GM23338 (cell line): ENCODE results near the gene CCNF. TPM values are rescaled to one million over a fixed set of nuclear protein-coding genes. Genes with fewer than 3 reads are reported as not detected.

Experiments
- ATAC-seq: fragments of 200-7000 bp; cut with Tn5 transposase; 3 replicates; pipeline ENCODE4 v1.9.1; 2020
- DNase-seq: peaks from one replicate; pipeline ENCODE4 v3.0.0-alpha.2; 2015; ENCODE audit warnings: low spot score
- H2AFZ ChIP-seq: fragments of 200-600 bp; sonication (generic); 2 replicates; pipeline ENCODE4 v1.8.0; 2016; ENCODE audit warnings: antibody characterized with exemption, mild to moderate bottlenecking, moderate library complexity
- H3F3A ChIP-seq: fragments of 200-600 bp; sonication (generic); replicated peaks from 2 replicates; pipeline ENCODE4 v1.8.0; 2017; ENCODE audit warnings: antibody characterized with exemption, mixed run types, low read depth
- H3K27ac ChIP-seq: fragments of 200-600 bp; sonication (generic); 2 replicates; pipeline ENCODE4 v1.6.1; 2016; ENCODE audit warnings: low read depth
- H3K27me3 ChIP-seq: fragments of 200-600 bp; sonication (generic); 2 replicates; pipeline ENCODE4 v1.8.0; 2016; ENCODE audit warnings: mild to moderate bottlenecking, mixed run types, moderate library complexity; ENCODE audit not compliant: insufficient read depth
- H3K36me3 ChIP-seq: fragments of 200-600 bp; sonication (generic); 2 replicates; pipeline ENCODE4 v1.8.0; 2016; ENCODE audit warnings: mild to moderate bottlenecking; ENCODE audit not compliant: insufficient read depth
- H3K4me1 ChIP-seq: fragments of 200-600 bp; sonication (generic); 2 replicates; pipeline ENCODE4 v1.8.0; 2016; ENCODE audit warnings: mild to moderate bottlenecking, moderate library complexity; ENCODE audit not compliant: insufficient read depth
- H3K4me2 ChIP-seq: fragments of 200-600 bp; sonication (generic); 2 replicates; pipeline ENCODE4 v1.7.1; 2017; ENCODE audit warnings: mixed run types
- H3K4me3 ChIP-seq: fragments of 200-600 bp; sonication (generic); 2 replicates; pipeline ENCODE4 v1.6.1; 2016; ENCODE audit warnings: mixed run types
- H3K79me2 ChIP-seq: fragments of 200-600 bp; sonication (generic); replicated peaks from 2 replicates; pipeline ENCODE4 v1.8.0; 2017; ENCODE audit warnings: mild to moderate bottlenecking; ENCODE audit not compliant: insufficient read depth
- H3K9me2 ChIP-seq: fragments of 200-600 bp; sonication (generic); 2 replicates; pipeline ENCODE4 v1.8.0; 2017; ENCODE audit not compliant: insufficient read depth
- H4K20me1 ChIP-seq: fragments of 200-600 bp; sonication (generic); replicated peaks from 2 replicates; pipeline ENCODE4 v1.8.0; 2017; ENCODE audit warnings: mild to moderate bottlenecking; ENCODE audit not compliant: insufficient read depth
- H3K27ac Mint-ChIP-seq: 2 replicates; pipeline ENCODE4 v1.8.0; 2020; ENCODE audit warnings: inconsistent platforms, mild to moderate bottlenecking, moderate library complexity, mixed read lengths
- H3K27me3 Mint-ChIP-seq: 3 replicates; pipeline ENCODE4 v1.8.0; 2022; ENCODE audit warnings: low read depth, mild to moderate bottlenecking, moderate library complexity, mixed read lengths, inconsistent platforms; ENCODE audit not compliant: insufficient read depth, poor library complexity
- H3K36me3 Mint-ChIP-seq: 3 replicates; pipeline ENCODE4 v1.8.0; 2021; ENCODE audit warnings: low read depth, mild to moderate bottlenecking, inconsistent platforms, moderate library complexity, mixed read lengths
- H3K4me1 Mint-ChIP-seq: 3 replicates; pipeline ENCODE4 v1.8.0; 2020; ENCODE audit warnings: mild to moderate bottlenecking, inconsistent platforms, mixed read lengths
- H3K4me3 Mint-ChIP-seq: 3 replicates; pipeline ENCODE4 v1.8.0; 2021; ENCODE audit warnings: moderate library complexity, mild to moderate bottlenecking, inconsistent platforms, mixed read lengths
- H3K9me3 Mint-ChIP-seq: 3 replicates; pipeline ENCODE4 v1.8.0; 2020; ENCODE audit warnings: moderate library complexity, mild to moderate bottlenecking, inconsistent platforms, mixed read lengths
- CTCF ChIP-seq, 2 experiments: fragments of 200-600 bp in 1 of 2; sonication (generic) in 1 of 2; conservative IDR thresholded peaks; 2 replicates each; pipeline versions ENCODE4 v1.5.1 to v1.6.1; 2016 to 2017; ENCODE audit warnings: antibody characterized with exemption in 2 of 2, low read depth in 2 of 2, mild to moderate bottlenecking in 2 of 2, moderate library complexity in 1 of 2
- EZH2 ChIP-seq: fragments of 200-600 bp; sonication (generic); IDR thresholded peaks from one replicate; pipeline ENCODE4 v1.8.0; 2017; ENCODE audit warnings: antibody characterized with exemption, mild to moderate bottlenecking, low read depth; ENCODE audit not compliant: unreplicated experiment
- JUNB ChIP-seq: IDR thresholded peaks from one replicate; pipeline ENCODE4 v1.6.1; 2016; ENCODE audit warnings: antibody characterized with exemption; ENCODE audit not compliant: unreplicated experiment
- NANOG ChIP-seq: IDR thresholded peaks from 2 replicates; pipeline ENCODE4 v1.6.1; 2016; ENCODE audit warnings: antibody characterized with exemption, borderline replicate concordance
- POLR2AphosphoS5 ChIP-seq: IDR thresholded peaks from 2 replicates; pipeline ENCODE4 v1.6.1; 2016; ENCODE audit warnings: antibody characterized with exemption, low read depth
- STAT1 ChIP-seq: IDR thresholded peaks from one replicate; pipeline ENCODE4 v1.6.1; 2016; ENCODE audit warnings: antibody characterized with exemption; ENCODE audit not compliant: unreplicated experiment
- ZNF114 ChIP-seq: fragments of 250-450 bp; sonication (Bioruptor Pico); IDR thresholded peaks from 2 replicates; pipeline ENCODE4 v1.5.0; 2020; ENCODE audit warnings: mild to moderate bottlenecking, moderate library complexity
- ZNF462 ChIP-seq: fragments of 250-450 bp; sonication (Bioruptor Pico); IDR thresholded peaks from 2 replicates; pipeline ENCODE4 v1.5.0; 2020; ENCODE audit warnings: mild to moderate bottlenecking, moderate library complexity
- polyA plus RNA-seq: library from polyadenylated mRNA; unstranded; fragments of >200 nt; fragmentation: Nextera tagmentation; extraction: Ambion mirVana; gene quantifications from 2 replicates; pipeline ENCODE4 v1.2.1, GENCODE V29; 2016
- total RNA-seq: library from RNA; depleted of rRNA; stranded (reverse); fragments of >200 nt; shearing (Covaris generic); gene quantifications from 2 replicates; pipeline ENCODE4 v1.2.3, GENCODE V29; 2014

CCNF gene
- total and polyA plus RNA-seq, 2 experiments from 2014 or later: 21.2 to 54.2 TPM

GRCh38 chr16:2507052-2507659, 77.9 kb downstream of the CCNF start (continued):
- TF ChIP-seq ZNF462 (CRISPR knock-in tag): no peak
- TF ChIP-seq NANOG: no peak

GRCh38 chr16:2507665-2508064, 78.4 kb downstream of the CCNF start:
- peaks cover 20% of the 10 kb centered on the region for H3K4me1 Mint-ChIP-seq
- no peaks in the 10 kb centered on the region for H3K36me3 Mint-ChIP-seq
- ATAC-seq (no peak), DNase-seq (no peak)
- H3K27ac Mint-ChIP-seq: no peak overlapping the region
- H3K4me3 ChIP-seq: no peak overlapping the region
- no peak overlapping the region for H3K27ac ChIP-seq
- H3K36me3 ChIP-seq: no peaks in the 10 kb centered on the region
- H3K4me2 ChIP-seq: no peak overlapping the region
- peaks cover 24% of the 10 kb centered on the region for H3K27me3 Mint-ChIP-seq
- no peaks in the 10 kb centered on the region; the same call in 2 of the 3 replicates for H3K9me3 Mint-ChIP-seq
- H2AFZ ChIP-seq: no peak overlapping the region
- H3K4me3 Mint-ChIP-seq: no peak overlapping the region
- H3K79me2 ChIP-seq: no peaks in the 10 kb centered on the region
- no peaks in the 10 kb centered on the region for H3K9me2 ChIP-seq
- H3K27me3 ChIP-seq: no peaks in the 10 kb centered on the region
- peaks cover 7% of the 10 kb centered on the region; the same call in 1 of the 2 replicates for H3F3A ChIP-seq
- no peak for TF ChIP-seq EZH2
- no peak for TF ChIP-seq CTCF (conservative IDR thresholded peaks at IDR 0.05; ENCODE audit: low read depth in 2 of 2)
- no peak for TF ChIP-seq ZNF114 (CRISPR knock-in tag)
- no peak for TF ChIP-seq ZNF462 (CRISPR knock-in tag)
- TF ChIP-seq POLR2AphosphoS5: no peak
- no peak for TF ChIP-seq STAT1
- TF ChIP-seq JUNB: no peak
- H4K20me1 ChIP-seq: no peaks in the 10 kb centered on the region
- peaks cover 12% of the 10 kb centered on the region; the same call in 1 of the 2 replicates for H3K4me1 ChIP-seq
